HG02852 (cell line): ENCODE measurements around the gene ENTPD3.

Experiments
- ATAC-seq: cut with Tn5 transposase; IDR thresholded peaks from one replicate; pipeline ENCODE4 v1.9.1; 2021; ENCODE audit warnings: mild to moderate bottlenecking, moderate library complexity; ENCODE audit not compliant: unreplicated experiment

ENTPD3 gene

DNA sequence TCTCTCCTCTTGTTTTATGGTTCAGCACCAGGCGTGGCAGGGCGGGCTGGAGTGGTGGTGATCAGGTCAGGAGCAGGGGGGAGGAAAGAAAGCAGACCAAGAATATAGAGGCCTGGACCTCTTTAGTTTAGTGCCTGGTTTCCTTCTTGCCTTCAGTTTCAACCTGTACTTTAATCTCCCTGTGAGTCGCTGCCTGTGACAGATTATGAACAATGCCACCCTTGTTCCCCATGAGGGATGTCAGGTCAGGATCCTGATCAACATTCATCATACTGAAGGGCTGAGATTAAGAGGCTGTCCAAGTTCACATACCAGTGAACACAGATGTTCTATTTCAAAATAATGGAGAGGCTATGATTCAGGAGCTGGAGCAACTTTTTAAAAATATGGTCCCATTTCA is 11.4 kb downstream of the ENTPD3 start:
- ATAC-seq = no peak

DNA sequence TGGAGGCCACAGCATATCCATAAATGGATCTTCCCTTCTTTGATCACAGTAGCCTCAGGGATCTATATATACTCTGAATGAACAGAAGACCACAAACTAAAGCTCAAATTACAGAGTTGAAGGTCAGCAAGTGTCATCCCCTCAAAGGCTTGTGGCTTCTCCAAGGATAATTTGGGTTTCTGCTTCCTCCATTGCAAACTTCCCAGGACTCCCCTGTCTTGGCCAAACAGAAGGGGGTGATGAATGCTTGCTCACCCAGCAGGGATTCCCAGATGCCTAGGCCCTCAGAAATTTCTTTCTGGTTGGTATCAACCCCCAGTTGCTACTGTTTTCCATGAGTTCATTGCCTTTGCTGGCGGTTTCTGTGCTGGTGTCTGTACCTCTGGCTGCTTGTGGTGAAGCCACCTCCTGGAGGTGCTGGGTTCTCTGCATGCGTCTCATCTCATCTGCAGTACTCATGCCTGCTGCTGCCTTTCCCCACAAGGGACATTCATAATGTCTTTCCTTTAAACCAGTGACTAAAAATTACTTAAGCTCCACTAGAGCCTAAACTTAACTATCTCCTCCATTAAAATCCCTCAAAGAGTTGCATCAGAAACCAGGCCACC is 17.7 kb downstream of the ENTPD3 start:
- no peak for ATAC-seq

DNA sequence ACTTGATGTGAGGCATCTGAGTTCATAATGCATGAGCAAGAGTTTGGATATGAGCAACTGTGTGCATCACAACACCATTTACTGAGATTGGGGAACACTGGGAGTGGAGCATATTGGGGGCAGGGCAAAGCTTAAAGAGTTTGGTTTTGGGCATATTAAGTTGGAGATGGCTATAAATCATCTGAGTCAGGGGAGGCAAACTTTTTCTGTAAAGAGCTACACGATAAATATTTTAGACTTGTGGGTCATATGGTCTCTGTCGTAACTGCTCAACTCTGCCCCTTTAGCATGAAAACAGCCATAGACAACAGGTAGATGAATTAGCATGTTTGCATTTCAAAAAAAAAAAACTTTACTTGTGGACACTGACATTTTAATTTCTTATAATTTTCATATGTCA is 20.0 kb downstream of the ENTPD3 start:
- ATAC-seq = no peak

DNA sequence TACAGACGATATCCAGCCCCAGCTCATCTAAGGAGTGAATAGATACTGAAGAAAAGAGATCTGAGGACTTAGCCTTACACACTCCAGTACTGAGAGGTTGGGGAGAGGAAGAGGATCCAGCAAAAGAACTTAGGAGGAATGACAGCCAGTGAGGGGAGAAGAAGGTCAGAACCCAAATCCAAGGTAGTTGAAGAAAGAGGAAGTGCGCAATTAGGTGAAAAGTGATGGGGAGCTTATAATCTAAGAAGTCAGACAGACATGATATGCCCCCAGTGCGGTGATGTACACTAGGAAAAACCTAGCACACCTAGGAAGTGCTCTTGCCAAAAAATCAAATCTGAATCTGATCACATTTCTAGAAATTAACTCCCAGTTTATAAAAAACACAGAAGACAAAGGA is 20.6 kb downstream of the ENTPD3 start:
- no peak for ATAC-seq

DNA sequence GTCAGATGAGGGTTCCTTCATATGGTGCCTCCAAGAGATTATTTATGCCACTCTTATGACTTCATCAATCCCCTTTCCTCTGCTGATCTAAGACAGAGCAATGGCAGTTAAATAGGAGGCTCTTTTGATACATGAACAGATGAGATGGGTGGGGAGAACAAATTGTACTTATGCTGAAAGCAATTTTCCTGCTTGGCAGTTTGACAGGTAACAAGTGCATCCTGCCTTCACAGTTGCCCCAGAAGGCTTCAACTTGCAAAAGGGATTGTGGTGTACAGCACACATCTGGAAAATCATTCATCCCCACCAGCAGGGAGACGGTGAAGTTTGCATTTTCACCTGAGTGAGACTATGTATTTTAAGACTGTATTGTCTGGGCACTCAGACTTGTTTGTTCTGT is 27.3 kb downstream of the ENTPD3 start:
- no peak for ATAC-seq

DNA sequence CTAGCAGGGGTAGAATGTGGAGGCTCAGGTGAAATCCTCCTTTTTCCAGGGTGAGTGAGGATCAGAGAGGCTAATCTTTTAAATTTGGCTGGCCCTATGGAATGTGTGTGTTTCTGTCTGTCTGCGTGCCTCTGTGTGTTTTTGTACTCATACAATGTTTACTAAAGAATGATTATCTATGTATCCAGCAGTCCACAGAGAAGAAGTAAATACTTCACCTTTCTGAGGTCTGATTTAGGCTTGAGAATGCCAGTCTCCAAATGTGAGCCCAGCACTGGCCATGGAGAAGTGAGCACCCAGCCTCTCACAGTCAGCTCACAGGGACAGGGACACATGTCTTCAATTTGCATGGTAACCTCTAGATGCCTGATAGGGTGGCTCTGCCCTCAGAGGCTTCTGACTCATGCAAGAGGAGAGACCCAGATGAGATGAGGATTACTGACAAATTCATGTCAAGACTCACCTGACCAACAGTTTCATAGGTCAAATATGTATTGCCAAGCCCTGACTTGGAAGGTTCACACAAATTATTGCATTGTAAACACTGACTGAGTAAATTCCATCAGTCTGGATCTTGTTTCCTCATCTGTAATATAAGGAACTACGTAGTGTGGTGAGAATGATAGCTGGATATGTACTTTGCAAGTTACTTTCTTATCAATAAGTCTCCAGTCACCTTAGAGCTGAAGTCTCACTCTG is 31.0 kb downstream of the ENTPD3 start:
- no peak for ATAC-seq

DNA sequence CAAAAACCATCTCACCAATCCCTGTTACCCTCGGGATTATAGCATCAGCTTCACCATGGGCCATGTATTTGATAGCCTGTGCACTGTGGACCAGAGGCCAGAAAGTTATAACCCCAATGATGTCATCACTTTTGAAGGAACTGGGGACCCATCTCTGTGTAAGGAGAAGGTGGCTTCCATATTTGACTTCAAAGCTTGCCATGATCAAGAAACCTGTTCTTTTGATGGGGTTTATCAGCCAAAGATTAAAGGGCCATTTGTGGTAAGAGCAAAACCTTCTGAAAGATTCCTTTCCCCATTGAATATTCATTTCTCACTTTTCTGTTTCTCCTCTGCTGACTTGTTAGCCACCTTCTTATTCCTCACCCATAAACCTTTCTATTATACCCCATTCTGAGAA is 35.9 kb downstream of the ENTPD3 start:
- ATAC-seq = no peak

DNA sequence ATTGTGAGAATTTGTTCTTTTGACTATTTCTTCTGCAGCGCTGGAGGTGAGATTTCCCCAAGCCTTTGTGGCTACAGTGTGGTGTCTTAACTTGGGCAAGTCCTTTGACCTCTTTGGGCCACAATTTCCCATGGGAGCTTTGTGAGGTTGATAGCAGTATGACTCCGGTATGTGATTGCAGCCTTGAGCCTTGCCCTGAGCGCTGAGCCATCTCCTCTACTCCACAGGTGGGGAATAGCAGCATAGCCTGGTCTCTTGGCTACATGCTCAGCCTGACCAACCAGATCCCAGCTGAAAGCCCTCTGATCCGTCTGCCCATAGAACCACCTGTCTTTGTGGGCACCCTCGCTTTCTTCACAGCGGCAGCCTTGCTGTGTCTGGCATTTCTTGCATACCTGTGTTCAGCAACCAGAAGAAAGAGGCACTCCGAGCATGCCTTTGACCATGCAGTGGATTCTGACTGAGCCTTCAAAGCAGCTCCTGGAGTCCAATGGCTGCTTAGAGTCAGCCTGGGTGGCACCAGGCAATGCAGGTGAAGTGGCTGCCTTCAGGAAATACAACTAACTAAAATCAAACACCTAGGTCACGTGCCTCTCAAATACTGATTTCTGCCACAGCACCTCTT is 40.2 kb downstream of the ENTPD3 start:
- no peak for ATAC-seq

DNA sequence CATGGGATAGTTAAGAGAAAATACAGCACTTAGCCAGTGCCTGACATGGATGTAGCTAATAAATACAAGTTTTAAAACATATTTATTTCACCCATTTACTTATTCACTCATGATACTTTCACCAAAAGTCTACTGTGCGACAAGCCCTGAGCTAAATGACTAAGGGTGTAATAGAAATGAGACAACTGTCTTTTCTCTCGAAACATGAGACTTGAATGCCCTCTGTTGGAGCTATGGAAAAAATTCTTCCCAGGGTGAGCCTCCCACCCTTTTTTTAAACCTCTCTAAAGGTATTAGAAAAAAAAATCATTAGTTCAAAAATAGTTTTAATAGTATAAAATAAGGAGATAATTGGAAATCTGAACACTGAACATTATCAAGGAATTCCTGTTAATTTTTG is 45.8 kb downstream of the ENTPD3 start:
- no peak for ATAC-seq

DNA sequence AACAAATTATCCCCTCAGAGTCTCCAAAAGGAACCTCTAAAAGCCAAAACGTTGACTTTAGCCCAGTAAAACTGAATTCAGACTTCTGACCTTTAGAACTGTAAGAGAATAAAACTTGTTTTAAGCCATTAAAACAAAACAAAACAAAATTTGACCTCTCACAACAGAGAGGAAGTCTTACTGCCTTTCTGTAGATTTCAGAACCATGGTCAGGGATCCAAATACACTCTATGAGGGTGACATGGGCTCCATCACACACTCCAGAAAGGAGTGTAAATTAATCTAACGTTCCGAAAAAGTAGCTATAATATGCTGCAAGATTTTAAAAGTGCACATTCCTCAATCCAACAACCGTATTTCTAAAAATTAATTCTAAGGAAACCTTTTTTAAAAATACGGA is 50.9 kb downstream of the ENTPD3 start:
- ATAC-seq = no peak

DNA sequence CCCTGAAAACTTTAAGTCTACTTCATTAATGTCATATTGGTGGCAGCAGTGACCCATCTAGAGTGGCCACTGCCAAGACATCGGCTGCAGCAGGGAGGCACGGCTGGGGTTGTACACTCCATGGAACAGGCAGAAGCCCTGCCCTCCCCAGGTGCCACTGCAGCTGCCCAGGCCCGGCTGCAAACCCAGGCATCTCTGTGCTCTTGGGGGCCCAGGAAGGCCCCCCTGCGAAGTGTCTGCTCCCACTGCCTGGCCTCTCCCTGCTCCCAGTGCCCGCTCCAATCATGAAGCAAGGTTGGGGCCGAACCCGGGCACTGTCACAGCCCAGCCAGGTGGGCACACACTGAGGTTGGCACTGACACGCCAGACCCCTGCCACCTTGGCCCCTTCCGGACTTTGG is 58.1 kb downstream of the ENTPD3 start:
- no peak for ATAC-seq

DNA sequence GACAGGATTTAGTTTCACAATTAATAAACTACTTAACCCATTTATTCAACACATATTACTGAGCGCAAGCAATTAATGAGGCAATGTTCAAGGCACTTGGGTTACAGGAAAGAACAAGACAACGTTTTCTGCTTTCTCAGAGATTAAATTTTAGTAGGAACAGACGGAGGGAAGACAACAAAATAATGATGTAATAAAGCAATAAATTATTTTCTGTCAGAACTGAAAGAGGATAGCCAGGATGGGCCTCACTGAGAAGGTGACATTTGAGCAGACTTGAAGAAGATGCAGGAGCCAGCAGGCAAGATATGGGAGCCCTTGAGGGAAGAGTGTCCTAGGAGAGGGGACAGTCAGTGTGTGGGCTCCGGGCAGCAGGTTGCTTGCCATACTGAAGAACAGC is 58.9 kb downstream of the ENTPD3 start:
- ATAC-seq = no peak

DNA sequence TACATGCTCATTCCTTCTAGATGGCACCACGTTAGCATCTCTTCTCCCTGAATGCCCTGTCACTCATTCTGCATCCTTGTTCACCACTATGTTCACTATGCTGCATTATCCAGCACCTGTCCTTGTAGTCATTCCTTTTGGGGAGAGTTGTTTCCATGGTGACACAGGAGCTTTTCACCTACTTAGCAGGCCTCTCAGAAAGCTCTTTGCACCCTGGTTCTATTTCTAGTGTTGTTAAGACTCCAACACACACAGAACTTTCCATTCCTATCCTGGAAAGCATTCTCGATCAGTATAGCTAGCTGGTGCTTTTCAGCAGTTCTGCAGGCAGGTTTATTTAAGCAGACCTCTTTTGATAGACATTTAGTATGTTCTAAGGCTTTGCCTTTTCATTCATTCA is 63.5 kb downstream of the ENTPD3 start:
- no peak for ATAC-seq

DNA sequence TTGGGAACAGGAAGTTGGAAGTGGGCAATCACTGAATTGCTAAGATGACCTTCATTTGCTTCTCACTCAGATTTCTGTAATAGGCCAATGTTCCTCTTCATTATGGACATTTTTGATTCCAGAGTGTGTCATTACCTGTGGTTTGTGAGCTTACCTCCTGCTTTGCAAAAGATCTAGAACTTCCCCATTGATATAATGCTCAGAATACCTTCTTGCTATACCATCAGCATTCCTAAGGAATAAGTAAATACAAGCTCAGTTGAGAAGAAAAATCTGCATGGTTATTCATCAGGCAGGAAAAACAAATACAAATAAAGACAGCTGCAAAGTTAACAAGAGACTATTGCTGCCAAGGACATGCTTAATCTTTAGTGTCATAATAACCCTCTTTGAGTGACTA is 64.6 kb downstream of the ENTPD3 start:
- no peak for ATAC-seq

DNA sequence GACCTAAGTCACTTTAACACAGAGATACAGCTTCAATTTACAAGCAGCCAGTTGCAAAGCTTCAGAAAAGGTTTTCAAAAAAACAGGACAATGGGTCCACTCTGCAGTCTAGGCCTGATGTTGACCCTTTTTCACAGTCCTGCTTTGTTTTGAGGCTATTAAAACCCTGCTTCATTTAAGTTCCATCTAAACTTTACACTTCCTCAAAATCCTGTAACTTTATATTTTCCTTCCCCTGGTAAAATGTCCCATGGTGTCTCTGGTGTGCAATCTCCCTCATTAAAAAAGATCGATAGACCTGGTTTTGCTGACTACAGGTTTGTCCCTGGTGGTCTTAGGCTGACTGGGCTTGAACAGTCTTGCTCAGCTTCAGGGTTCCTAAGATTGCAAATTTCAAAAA is 65.1 kb downstream of the ENTPD3 start:
- ATAC-seq = no peak

DNA sequence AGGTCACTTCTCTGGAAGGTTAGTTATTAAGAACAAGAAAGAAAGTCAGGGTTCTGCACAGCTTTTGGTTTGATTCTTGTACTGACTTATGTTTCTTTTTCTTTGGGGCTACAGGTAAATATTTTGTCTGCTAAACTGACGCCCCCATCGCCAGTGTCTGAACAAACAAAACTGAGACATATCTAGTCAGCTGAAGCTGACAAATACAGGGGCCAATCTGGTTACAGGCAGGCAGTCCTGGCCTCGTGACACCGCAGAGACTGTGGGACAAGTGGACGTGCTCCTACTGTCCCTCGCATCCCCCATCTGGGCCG is 65.5 kb downstream of the ENTPD3 start:
- no peak for ATAC-seq

DNA sequence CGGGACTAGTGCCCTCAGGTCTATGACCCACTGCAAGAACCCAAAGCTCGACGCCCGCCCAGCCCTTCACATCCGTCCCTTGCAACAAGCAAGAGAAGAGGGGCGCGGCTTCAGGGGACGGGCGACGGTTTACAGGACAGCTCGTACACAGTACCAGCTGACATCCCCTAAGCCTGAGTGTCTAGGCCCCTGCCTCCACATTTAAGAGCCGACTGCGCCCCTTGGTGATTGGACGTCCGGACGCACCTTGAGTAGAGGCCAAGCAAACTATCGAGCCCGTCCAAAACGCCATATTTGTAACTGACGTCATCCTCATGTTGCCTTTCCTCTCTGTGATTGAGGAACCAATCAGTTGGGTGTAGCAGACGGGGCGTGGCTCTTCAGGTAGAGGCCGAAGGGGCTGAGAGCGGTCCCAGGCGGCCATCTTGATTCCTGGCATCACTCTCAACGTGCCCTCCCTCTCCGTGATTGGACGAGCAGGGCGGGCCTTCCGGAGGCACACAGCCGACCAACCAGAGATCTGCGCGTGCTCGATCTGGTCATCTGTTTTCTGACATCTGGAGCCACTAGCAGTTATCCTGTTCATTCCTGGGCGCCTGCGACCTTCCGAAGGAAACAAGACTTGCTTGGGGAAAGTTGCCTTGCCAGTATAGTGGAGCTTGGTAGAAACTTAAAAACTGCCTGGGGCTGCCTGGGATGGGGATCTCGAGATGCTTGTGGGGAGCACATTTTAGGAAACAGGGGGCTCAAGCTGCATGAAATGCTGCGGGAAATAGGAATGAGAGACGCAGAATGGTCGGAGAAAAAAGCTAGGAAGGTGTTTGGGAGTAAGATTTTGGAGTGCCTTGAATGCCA is 66.1 kb downstream of the ENTPD3 start:
- ATAC-seq = peak; percentile 93

DNA sequence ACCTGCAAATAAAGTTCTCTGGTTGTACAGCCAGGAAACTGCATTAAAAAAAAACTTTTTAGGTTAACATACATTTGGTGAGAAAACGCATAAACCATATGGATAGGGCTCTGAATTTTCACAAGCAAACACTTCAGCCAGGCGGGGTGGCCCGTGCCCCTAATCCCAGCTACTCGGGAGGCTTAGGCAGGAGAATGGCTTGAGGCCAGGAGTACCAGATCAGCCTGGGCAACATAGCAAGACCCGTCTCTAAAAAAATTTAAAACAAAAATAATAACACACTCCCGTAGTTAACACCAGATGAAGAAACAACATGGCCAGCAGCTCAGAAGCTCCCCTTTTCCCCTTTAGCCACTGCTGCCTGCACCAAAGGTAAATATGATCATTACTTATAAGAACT is 66.9 kb downstream of the ENTPD3 start:
- no peak for ATAC-seq

DNA sequence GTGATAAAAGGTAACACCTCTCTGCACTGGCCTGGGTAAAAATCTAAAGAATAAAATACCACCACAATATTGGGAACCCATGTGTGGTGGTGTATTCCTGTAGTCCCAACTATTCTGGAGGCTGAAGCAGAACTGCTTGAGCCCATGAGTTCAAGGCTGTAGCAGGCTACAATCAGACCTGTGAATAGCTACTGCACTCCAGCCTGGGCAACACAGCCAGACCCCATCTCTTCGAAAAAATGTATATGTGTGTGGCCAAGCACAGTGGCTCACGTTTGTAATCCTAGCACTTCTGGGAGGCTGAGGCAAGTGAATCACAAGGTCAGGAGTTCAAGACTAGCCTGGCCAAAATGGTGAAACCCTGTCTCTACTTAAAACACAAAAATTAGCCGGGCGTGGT is 68.3 kb downstream of the ENTPD3 start:
- ATAC-seq = no peak

DNA sequence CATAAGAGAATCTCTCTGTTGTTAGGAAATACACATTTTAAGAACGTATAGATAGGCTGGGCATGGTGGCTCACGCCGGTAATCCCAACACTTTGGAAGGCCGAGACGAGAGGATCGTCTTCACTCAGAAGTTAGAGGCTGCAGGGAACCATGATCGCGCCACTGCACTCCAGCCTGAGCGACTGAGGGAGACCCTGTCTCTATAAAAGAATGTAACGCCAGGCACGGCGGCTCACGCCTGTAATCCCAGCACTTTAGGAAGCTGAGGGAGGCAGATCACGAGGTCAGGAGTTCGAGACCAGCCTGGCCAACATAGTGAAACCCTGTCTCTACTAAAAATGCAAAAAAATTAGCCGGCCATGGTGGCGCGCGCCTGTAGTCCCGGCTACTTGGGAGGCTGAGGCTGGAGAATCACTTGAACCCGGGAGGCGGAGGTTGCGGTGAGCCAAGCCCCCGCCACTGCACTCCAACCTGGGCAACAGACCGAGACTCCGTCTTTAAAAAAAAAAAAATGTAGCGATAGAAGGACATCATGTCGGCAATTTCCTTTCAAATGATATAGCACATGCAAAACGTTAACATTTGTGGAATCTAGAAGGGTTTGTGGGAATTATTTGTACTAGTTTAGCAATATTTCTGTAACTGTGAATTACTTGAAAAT is 69.4 kb downstream of the ENTPD3 start:
- ATAC-seq = no peak
